SK-N-SH (cell line): ENCODE results near the gene STAT2. TPM values are rescaled to one million over a fixed set of nuclear protein-coding genes. Genes with fewer than 3 reads are reported as not detected.

Experiments
- CTCF ChIA-PET: fragments of 300-600, 350-600 bp; formaldehyde crosslinking; extraction: SDS; loops from one replicate; lab custom pipeline; 2021; lab: Yijun Ruan, JAX
- POLR2A ChIA-PET: fragments of 350-600 bp; sonication (Branson Sonifier 250); formaldehyde crosslinking; extraction: SDS; loops from one replicate; lab custom pipeline; 2020; ENCODE audit warnings: antibody characterized with exemption, inconsistent platforms; lab: Yijun Ruan, JAX
- DNase-seq: peaks from one replicate; pipeline ENCODE4 v3.0.0; 2012
- H2AFZ ChIP-seq: fragments of 200-600 bp; sonication (generic); 2 replicates; pipeline ENCODE4 v1.8.1; 2016; ENCODE audit warnings: antibody characterized with exemption, mild to moderate bottlenecking, low read depth
- H3F3A ChIP-seq: fragments of 200-600 bp; sonication (generic); replicated peaks from 2 replicates; pipeline ENCODE3; 2016; ENCODE audit warnings: antibody characterized with exemption, mild to moderate bottlenecking; ENCODE audit not compliant: insufficient read depth
- H3K27ac ChIP-seq, 2 experiments: fragments of 200-500 bp in 1 of 2; fragments of 200-600 bp in 1 of 2; sonication (Bioruptor generic) in 1 of 2; sonication (generic), shearing (Covaris generic) in 1 of 2; 2 replicates each; pipeline versions ENCODE4 v1.5.1 to v1.6.1; 2014 to 2016; ENCODE audit warnings: low read depth in 2 of 2, inconsistent platforms in 1 of 2, low read length in 1 of 2, mild to moderate bottlenecking in 1 of 2, mixed read lengths in 1 of 2
- H3K27me3 ChIP-seq: fragments of 200-600 bp; sonication (generic), shearing (Covaris generic); 2 replicates; pipeline ENCODE4 v1.6.1; 2016; ENCODE audit warnings: mixed run types; ENCODE audit not compliant: insufficient read depth
- H3K36me3 ChIP-seq, 2 experiments: fragments of 200-500 bp in 1 of 2; fragments of 200-600 bp in 1 of 2; sonication (Bioruptor generic) in 1 of 2; sonication (generic) in 1 of 2; replicated peaks in 1 of 2; 2 replicates each; pipeline versions ENCODE3 to v1.5.1; 2014 to 2016; ENCODE audit warnings: low read length in 1 of 2, mild to moderate bottlenecking in 1 of 2; ENCODE audit not compliant: insufficient read depth in 2 of 2, control insufficient read depth in 1 of 2
- H3K4me1 ChIP-seq, 2 experiments: fragments of 200-500 bp in 1 of 2; fragments of 200-600 bp in 1 of 2; sonication (Bioruptor generic) in 1 of 2; sonication (generic), shearing (Covaris generic) in 1 of 2; 2 replicates each; pipeline versions ENCODE4 v1.5.1 to v1.6.1; 2014 to 2016; ENCODE audit warnings: low read depth in 1 of 2, low read length in 1 of 2, mixed run types in 1 of 2; ENCODE audit not compliant: insufficient read depth in 2 of 2, control insufficient read depth in 1 of 2
- H3K4me2 ChIP-seq: fragments of 200-600 bp; sonication (generic), shearing (Covaris generic); 2 replicates; pipeline ENCODE4 v1.6.1; 2017; ENCODE audit warnings: mixed run types
- H3K4me3 ChIP-seq, 2 experiments: fragments of 200-500 bp in 1 of 2; fragments of 200-600 bp in 1 of 2; sonication (Bioruptor generic) in 1 of 2; sonication (generic), shearing (Covaris generic) in 1 of 2; 2 replicates each; pipeline versions ENCODE4 v1.5.1 to v1.8.1; 2014 to 2016; ENCODE audit warnings: low read depth in 2 of 2, inconsistent platforms in 1 of 2, low read length in 1 of 2, mild to moderate bottlenecking in 1 of 2, mixed read lengths in 1 of 2, moderate library complexity in 1 of 2
- H3K79me2 ChIP-seq: fragments of 200-600 bp; sonication (generic); 2 replicates; pipeline ENCODE4 v1.8.1; 2017; ENCODE audit warnings: mild to moderate bottlenecking; ENCODE audit not compliant: insufficient read depth
- H3K9ac ChIP-seq: fragments of 200-600 bp; sonication (generic); 2 replicates; pipeline ENCODE4 v1.6.1; 2017; ENCODE audit warnings: mixed run types
- H3K9me2 ChIP-seq: fragments of 200-600 bp; sonication (generic); 2 replicates; pipeline ENCODE4 v1.6.1; 2017; ENCODE audit warnings: mixed run types
- H3K9me3 ChIP-seq: fragments of 200-600 bp; sonication (generic); 2 replicates; pipeline ENCODE4 v1.6.1; 2017; ENCODE audit warnings: mixed run types, mild to moderate bottlenecking, moderate library complexity
- H4K20me1 ChIP-seq: fragments of 200-600 bp; sonication (generic); 2 replicates; pipeline ENCODE4 v1.6.1; 2017; ENCODE audit warnings: mild to moderate bottlenecking, mixed run types; ENCODE audit not compliant: insufficient read depth
- CTCF ChIP-seq: fragments of 200-600 bp; sonication (generic); IDR thresholded peaks from 2 replicates; pipeline ENCODE4 v1.6.1; 2017; ENCODE audit warnings: antibody characterized with exemption, mild to moderate bottlenecking, moderate library complexity
- EZH2phosphoT487 ChIP-seq: fragments of 200-600 bp; sonication (generic); IDR thresholded peaks from 2 replicates; pipeline ENCODE4 v1.6.1; 2017; ENCODE audit warnings: low read depth, mixed run types, mild to moderate bottlenecking, antibody characterized with exemption, moderate library complexity, borderline replicate concordance
- GABPA ChIP-seq: IDR thresholded peaks from 2 replicates; pipeline ENCODE4 v1.4.0; 2012; ENCODE audit warnings: low read depth, mild to moderate bottlenecking
- GATA2 ChIP-seq: sonication (generic); formaldehyde crosslinking; IDR thresholded peaks from 2 replicates; pipeline ENCODE4 v1.5.0; 2020; ENCODE audit warnings: mild to moderate bottlenecking, missing genetic modification reagents
- MXI1 ChIP-seq: IDR thresholded peaks from 2 replicates; pipeline ENCODE4 v1.6.1; 2012; ENCODE audit warnings: mild to moderate bottlenecking, low read depth, low read length, improper control_type of control experiment
- SIN3A ChIP-seq: IDR thresholded peaks from 2 replicates; pipeline ENCODE4 v1.6.1; 2012; ENCODE audit warnings: low read depth, mild to moderate bottlenecking, low read length, moderate library complexity, borderline replicate concordance
- TAF1 ChIP-seq: IDR thresholded peaks from 2 replicates; pipeline ENCODE4 v1.6.1; 2012; ENCODE audit warnings: low read depth, mild to moderate bottlenecking, low read length, moderate library complexity, borderline replicate concordance
- TEAD4 ChIP-seq: IDR thresholded peaks from 2 replicates; pipeline ENCODE4 v1.4.0; 2012; ENCODE audit warnings: mild to moderate bottlenecking, borderline replicate concordance; ENCODE audit not compliant: insufficient read depth
- WGBS: methylation state at CpG from one replicate; pipeline ENCODE4 v1.1.6; 2017; ENCODE audit warnings: low lambda C conversion rate; 5-methylcytosine and 5-hydroxymethylcytosine counted together
- polyA plus RNA-seq, 3 experiments: library from polyadenylated mRNA; depleted of rRNA; stranded (reverse); fragments of >200 nt; gene quantifications; 2 replicates each; pipeline ENCODE4 v1.2.3, GENCODE V29; 2012

Gene STAT2
- polyA plus RNA-seq, 1 of the 3 experiments (the other 2 are of a cell fraction): 58.1 TPM

- no peak for TF ChIP-seq GABPA
- TF ChIP-seq GATA2: no peak
- TF ChIP-seq TEAD4: no peak
- ChIA-PET CTCF (interaction anchor here (0.7 to 1.0 kb wide), 2 partner anchors 9 to 11 kb away, joined by 3 read pairs; no protein-coding TSS in a partner anchor), POLR2A (interaction anchor here (0.7 kb wide), 1 partner anchor 139 kb away, joined by 3 read pairs; the partner anchor contains the start of gene RBMS2)
- H3K9ac ChIP-seq: no peak overlapping the region
- no peak overlapping the region for H2AFZ ChIP-seq
- H3K4me3 ChIP-seq: no peak overlapping the region
- no peaks in the 10 kb centered on the region for H3K36me3 ChIP-seq
- H3K27me3 ChIP-seq: no peaks in the 10 kb centered on the region; the same call in 1 of the 2 replicates
- no peaks in the 10 kb centered on the region for H3K4me1 ChIP-seq
- no peaks in the 10 kb centered on the region for H3K9me2 ChIP-seq
- H3K9me3 ChIP-seq: no peaks in the 10 kb centered on the region
- no peaks in the 10 kb centered on the region for H4K20me1 ChIP-seq
- H3F3A ChIP-seq: no peaks in the 10 kb centered on the region
- no peak overlapping the region for H3K27ac ChIP-seq
- DNase-seq: no peak
- no peak overlapping the region for H3K4me2 ChIP-seq
- WGBS: 79% methylated on average over 16 of the region's 16 CpGs
- H3K79me2 ChIP-seq: no peaks in the 10 kb centered on the region
Observed at GRCh38 chr12:56382611-56383010, 22.7 kb upstream of the STAT2 start.

- Histone ChIP-seq H2AFZ (no peak overlapping the region), H3K4me2 (no peak overlapping the region)
- CTCF ChIA-PET: interaction anchor here (1.4 kb wide), 1 partner anchor 8 kb away, joined by 4 read pairs; no protein-coding TSS in a partner anchor
Observed at GRCh38 chr12:56377989-56378316, 18.0 kb upstream of the STAT2 start.

DNA sequence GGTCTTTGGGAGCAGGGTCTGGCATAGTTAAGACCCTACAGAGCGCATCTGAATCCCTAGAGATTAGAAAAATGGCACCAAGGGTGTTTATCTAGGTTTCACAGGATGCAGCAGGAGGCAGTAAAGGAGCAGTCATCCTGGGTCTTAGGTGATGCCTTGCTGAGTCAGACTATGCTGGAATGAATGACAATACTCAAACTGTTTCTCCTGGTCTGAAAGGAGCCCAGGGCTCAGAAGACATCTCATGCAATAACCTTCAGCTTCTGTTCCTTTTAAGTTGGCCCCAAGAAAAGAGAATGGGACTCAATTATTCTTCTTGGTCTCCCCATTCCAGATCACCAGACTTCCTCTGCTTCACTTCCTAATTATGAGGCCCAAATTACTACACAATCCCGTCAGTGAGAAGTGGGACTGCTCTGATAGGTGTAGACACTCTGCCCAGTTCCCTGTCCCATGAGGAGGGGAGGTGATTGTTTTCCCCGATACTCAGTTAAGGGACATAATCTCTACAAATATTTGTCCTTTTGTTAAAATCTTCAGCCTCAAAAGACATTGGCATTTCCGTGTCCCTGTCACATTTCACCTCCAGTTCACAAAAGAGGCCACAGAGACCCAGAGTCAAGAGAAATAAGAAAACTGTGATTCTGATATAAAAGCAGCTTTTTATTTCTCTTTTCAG lies 17.5 kb upstream of the STAT2 start:
- Histone ChIP-seq H3K9ac (no peak overlapping the region), H3K9me3 (peaks cover 8% of the 10 kb centered on the region; the same call in 1 of the 2 replicates), H3K4me2 (no peak overlapping the region), H3K4me1 (no peaks in the 10 kb centered on the region), H3K79me2 (no peaks in the 10 kb centered on the region), H4K20me1 (no peaks in the 10 kb centered on the region), H3F3A (no peaks in the 10 kb centered on the region), H3K9me2 (no peaks in the 10 kb centered on the region), H3K36me3 (no peaks in the 10 kb centered on the region), H3K27ac (no peak overlapping the region), H2AFZ (no peak overlapping the region), H3K27me3 (no peaks in the 10 kb centered on the region; the same call in 1 of the 2 replicates), H3K4me3 (no peak overlapping the region)
- TF ChIP-seq MXI1 (no peak), CTCF (peak; percentile 18; the same call in 1 of the 2 replicates)
- DNase-seq: no peak
- 73% methylated on average over 4 of the region's 4 CpGs for WGBS
- ChIA-PET CTCF (interaction anchor here (1.4 kb wide), 1 partner anchor 9 kb away, joined by 4 read pairs; no protein-coding TSS in a partner anchor), POLR2A (no interaction called here)

More at GRCh38 chr12:56377989-56378316, 18.0 kb upstream of the STAT2 start:
- H3K79me2 ChIP-seq: no peaks in the 10 kb centered on the region
- H3K27me3 ChIP-seq: no peaks in the 10 kb centered on the region; the same call in 1 of the 2 replicates
- H3K4me1 ChIP-seq: no peaks in the 10 kb centered on the region
- no peaks in the 10 kb centered on the region for H3K9me2 ChIP-seq
- H3K9me3 ChIP-seq: peaks cover 4% of the 10 kb centered on the region; the same call in 1 of the 2 replicates
- H3K36me3 ChIP-seq: no peaks in the 10 kb centered on the region
- DNase-seq: no peak
- 30% methylated on average over 1 of the region's 1 CpG for WGBS
- H4K20me1 ChIP-seq: no peaks in the 10 kb centered on the region
- H3F3A ChIP-seq: no peaks in the 10 kb centered on the region
- H3K27ac ChIP-seq: no peak overlapping the region
- POLR2A ChIA-PET: no interaction called here
- TF ChIP-seq SIN3A (no peak), TAF1 (no peak), EZH2phosphoT487 (no peak)
- TF ChIP-seq, all 33 proteins: peak for 0
- Histone ChIP-seq H3K4me3 (no peak overlapping the region), H3K9ac (no peak overlapping the region)
